Mesenchymal stem cell (in vitro differentiated cells and primary cell): Measurements from ENCODE around the gene TMEM207.

ENCODE experiments used
- DNase-seq: peaks from one replicate; pipeline ENCODE4 v3.0.0-alpha.2; 2013
- H2AFZ ChIP-seq: one replicate; pipeline ENCODE4 v1.6.1; 2013; ENCODE audit warnings: low read depth, mild to moderate bottlenecking, control low read depth, inconsistent platforms, low read length, moderate library complexity
- H2AK5ac ChIP-seq: 2 replicates; pipeline ENCODE4 v1.6.1; 2013; ENCODE audit warnings: low read length, moderate library complexity, mild to moderate bottlenecking, inconsistent platforms; ENCODE audit not compliant: severe bottlenecking
- H2BK120ac ChIP-seq: one replicate; pipeline ENCODE4 v1.6.1; 2013; ENCODE audit warnings: low read depth, mild to moderate bottlenecking, inconsistent platforms, low read length, moderate library complexity
- H2BK12ac ChIP-seq, 2 experiments: one replicate each; pipeline ENCODE4 v1.6.1; 2013; ENCODE audit warnings: inconsistent platforms in 2 of 2, low read length in 2 of 2, mild to moderate bottlenecking in 2 of 2, moderate library complexity in 2 of 2, control low read depth in 1 of 2
- H2BK15ac ChIP-seq: one replicate; pipeline ENCODE4 v1.6.1; 2013; ENCODE audit warnings: mild to moderate bottlenecking, low read depth, inconsistent platforms; ENCODE audit not compliant: poor library complexity, severe bottlenecking
- H2BK5ac ChIP-seq: 2 replicates; pipeline ENCODE4 v1.6.1; 2013; ENCODE audit warnings: low read depth, mild to moderate bottlenecking, low read length, control low read depth, inconsistent platforms; ENCODE audit not compliant: poor library complexity, severe bottlenecking
- H3K14ac ChIP-seq, 2 experiments: one replicate each; pipeline ENCODE4 v1.6.1; 2013; ENCODE audit warnings: inconsistent platforms in 2 of 2, low read length in 2 of 2, control low read depth in 1 of 2, mild to moderate bottlenecking in 1 of 2, moderate library complexity in 1 of 2
- H3K18ac ChIP-seq, 2 experiments: one replicate each; pipeline ENCODE4 v1.6.1; 2013; ENCODE audit warnings: inconsistent platforms in 2 of 2, low read length in 2 of 2, control low read depth in 1 of 2, low read depth in 1 of 2, mild to moderate bottlenecking in 1 of 2
- H3K23ac ChIP-seq, 2 experiments: one replicate each; pipeline ENCODE4 v1.6.1; 2013; ENCODE audit warnings: inconsistent platforms in 2 of 2, low read length in 2 of 2, mild to moderate bottlenecking in 2 of 2, moderate library complexity in 2 of 2, control low read depth in 1 of 2
- H3K27ac ChIP-seq: 2 replicates; pipeline ENCODE4 v1.5.1; 2013; ENCODE audit warnings: mild to moderate bottlenecking, moderate library complexity, low read length, control low read depth, inconsistent platforms; ENCODE audit not compliant: poor library complexity, severe bottlenecking
- H3K27me3 ChIP-seq, 2 experiments: 2 replicates each; pipeline versions ENCODE4 v1.6.1 to v1.7.0; 2013; ENCODE audit warnings: low read length in 2 of 2, mild to moderate bottlenecking in 2 of 2, moderate library complexity in 2 of 2, control low read depth in 1 of 2, inconsistent platforms in 1 of 2; ENCODE audit not compliant: control insufficient read depth in 1 of 2, insufficient read depth in 1 of 2
- H3K36me3 ChIP-seq, 2 experiments: 2 replicates each; pipeline versions ENCODE4 v1.6.1 to v1.7.0; 2013; ENCODE audit warnings: low read length in 2 of 2, control low read depth in 1 of 2, inconsistent platforms in 1 of 2, low read depth in 1 of 2, mild to moderate bottlenecking in 1 of 2; ENCODE audit not compliant: insufficient read depth in 2 of 2, control insufficient read depth in 1 of 2
- H3K4ac ChIP-seq, 2 experiments: one replicate each; pipeline ENCODE4 v1.6.1; 2013; ENCODE audit warnings: inconsistent platforms in 2 of 2, low read length in 2 of 2, mild to moderate bottlenecking in 2 of 2, moderate library complexity in 2 of 2, control low read depth in 1 of 2, low read depth in 1 of 2
- H3K4me1 ChIP-seq: 2 replicates; pipeline ENCODE4 v1.6.1; 2013; ENCODE audit warnings: low read depth, low read length, control low read depth; ENCODE audit not compliant: control insufficient read depth, insufficient read depth
- H3K4me2 ChIP-seq: 2 replicates; pipeline ENCODE4 v1.6.1; 2013; ENCODE audit warnings: low read length, mild to moderate bottlenecking, inconsistent platforms; ENCODE audit not compliant: poor library complexity, severe bottlenecking
- H3K4me3 ChIP-seq, 2 experiments: 2 replicates each; pipeline versions ENCODE4 v1.5.1 to v1.7.0; 2013; ENCODE audit warnings: low read length in 2 of 2, mild to moderate bottlenecking in 2 of 2, control low read depth in 1 of 2, low read depth in 1 of 2; ENCODE audit not compliant: insufficient read depth in 1 of 2
- H3K79me1 ChIP-seq: replicated peaks from 2 replicates; pipeline ENCODE4 v1.6.1; 2013; ENCODE audit warnings: mild to moderate bottlenecking, control low read depth, low read length, inconsistent platforms; ENCODE audit not compliant: poor library complexity, severe bottlenecking
- H3K9ac ChIP-seq: 2 replicates; pipeline ENCODE4 v1.7.0; 2013; ENCODE audit warnings: mild to moderate bottlenecking, low read length, moderate library complexity
- H3K9me3 ChIP-seq: 2 replicates; pipeline ENCODE4 v1.7.0; 2013; ENCODE audit warnings: mild to moderate bottlenecking, low read length; ENCODE audit not compliant: control insufficient read depth
- H4K8ac ChIP-seq: one replicate; pipeline ENCODE4 v1.6.1; 2013; ENCODE audit warnings: inconsistent platforms, mild to moderate bottlenecking, low read length, moderate library complexity
- H4K91ac ChIP-seq: one replicate; pipeline ENCODE4 v1.6.1; 2013; ENCODE audit warnings: mild to moderate bottlenecking, low read length, inconsistent platforms
- WGBS: methylation state at CpG from one replicate; pipeline ENCODE4 v1.1.7; 2013; ENCODE audit warnings: mixed read lengths; 5-methylcytosine and 5-hydroxymethylcytosine counted together

Gene TMEM207

GRCh38 chr3:190448256-190448655 is 1.4 kb downstream of the TMEM207 start:
- Histone ChIP-seq H3K23ac (no peak overlapping the region), H3K36me3 (no peaks in the 10 kb centered on the region), H2BK5ac (no peak overlapping the region), H3K4ac (no peak overlapping the region), H3K4me3 (no peak overlapping the region), H2BK12ac (no peak overlapping the region), H3K27me3 (no peaks in the 10 kb centered on the region), H3K18ac (no peak overlapping the region), H3K9me3 (no peaks in the 10 kb centered on the region), H4K91ac (no peak overlapping the region), H4K8ac (no peak overlapping the region), H3K4me1 (no peaks in the 10 kb centered on the region), H3K4me2 (no peak overlapping the region), H3K9ac (no peak overlapping the region), H2AK5ac (no peak overlapping the region), H2AFZ (no peak overlapping the region), H2BK15ac (no peak overlapping the region), H3K14ac (no peak overlapping the region), H3K27ac (no peak overlapping the region), H2BK120ac (no peak overlapping the region), H3K79me1 (no peaks in the 10 kb centered on the region)
- WGBS = 57% methylated on average over 1 of the region's 2 CpGs
- DNase-seq = no peak

GRCh38 chr3:190446573-190447279 is 3.0 kb downstream of the TMEM207 start:
- no peak overlapping the region for H3K4ac ChIP-seq
- H2BK12ac ChIP-seq = peak overlapping the region in 1 of 2 experiments; percentile 15
- H3K27ac ChIP-seq = no peak overlapping the region
- H3K18ac ChIP-seq = no peak overlapping the region
- no peak overlapping the region for H3K4me3 ChIP-seq
- no peaks in the 10 kb centered on the region for H3K79me1 ChIP-seq
- H2BK120ac ChIP-seq = no peak overlapping the region
- H2BK15ac ChIP-seq = no peak overlapping the region
- H3K9me3 ChIP-seq = no peaks in the 10 kb centered on the region
- H4K91ac ChIP-seq = no peak overlapping the region
- no peaks in the 10 kb centered on the region for H3K27me3 ChIP-seq
- H3K9ac ChIP-seq = no peak overlapping the region
- no peak overlapping the region for H4K8ac ChIP-seq
- DNase-seq = peak; percentile 31
- H3K14ac ChIP-seq = no peak overlapping the region
- no peak overlapping the region for H2BK5ac ChIP-seq
- WGBS = 83% methylated on average over 4 of the region's 6 CpGs
- H2AFZ ChIP-seq = no peak overlapping the region
- no peaks in the 10 kb centered on the region for H3K4me1 ChIP-seq
- no peak overlapping the region for H3K4me2 ChIP-seq
- H3K36me3 ChIP-seq = no peaks in the 10 kb centered on the region
- H3K23ac ChIP-seq = no peak overlapping the region
- H2AK5ac ChIP-seq = no peak overlapping the region

- Histone ChIP-seq H4K8ac (no peak overlapping the region), H3K27ac (no peak overlapping the region), H3K23ac (no peak overlapping the region), H3K4ac (no peak overlapping the region), H3K79me1 (no peaks in the 10 kb centered on the region), H2BK15ac (no peak overlapping the region), H2BK120ac (no peak overlapping the region), H4K91ac (no peak overlapping the region), H3K18ac (no peak overlapping the region), H3K36me3 (no peaks in the 10 kb centered on the region), H3K4me2 (no peak overlapping the region), H3K4me3 (no peak overlapping the region), H3K14ac (no peak overlapping the region), H3K9me3 (no peaks in the 10 kb centered on the region), H2AK5ac (no peak overlapping the region), H2BK5ac (no peak overlapping the region), H3K27me3 (no peaks in the 10 kb centered on the region), H3K4me1 (no peaks in the 10 kb centered on the region), H2AFZ (no peak overlapping the region), H3K9ac (no peak overlapping the region), H2BK12ac (no peak overlapping the region)
- no peak for DNase-seq
- WGBS = 94% methylated on average over 2 of the region's 3 CpGs
These were observed 5.0 kb downstream of the TMEM207 start for GRCh38 chr3:190444576-190445145.

- Histone ChIP-seq H3K4ac (no peak overlapping the region), H3K9ac (no peak overlapping the region), H3K27me3 (no peaks in the 10 kb centered on the region), H2AK5ac (no peak overlapping the region), H3K18ac (no peak overlapping the region), H3K4me2 (no peak overlapping the region), H3K14ac (no peak overlapping the region), H2AFZ (no peak overlapping the region), H3K27ac (no peak overlapping the region), H3K79me1 (no peaks in the 10 kb centered on the region), H4K91ac (no peak overlapping the region), H2BK5ac (no peak overlapping the region), H3K4me3 (no peak overlapping the region), H3K23ac (no peak overlapping the region), H2BK120ac (no peak overlapping the region), H3K9me3 (no peaks in the 10 kb centered on the region), H2BK15ac (no peak overlapping the region), H4K8ac (no peak overlapping the region), H3K36me3 (no peaks in the 10 kb centered on the region), H3K4me1 (no peaks in the 10 kb centered on the region), H2BK12ac (no peak overlapping the region)
- no peak for DNase-seq
- WGBS = 86% methylated on average over 6 of the region's 6 CpGs
These were observed 5.7 kb downstream of the TMEM207 start for GRCh38 chr3:190444006-190444405.
